Endothelial cell of umbilical vein (primary cell): ENCODE data around the gene PTOV1.

Experiments used
- POLR2A ChIP-seq: IDR thresholded peaks from 2 replicates; pipeline ENCODE4 v1.6.1; 2012; ENCODE audit warnings: low read depth, mild to moderate bottlenecking, control low read depth, low read length
- POLR2AphosphoS5 ChIP-seq: IDR thresholded peaks from 2 replicates; pipeline ENCODE4 v1.6.1; 2012; ENCODE audit warnings: low read depth, mild to moderate bottlenecking, control low read depth, low read length, moderate library complexity; ENCODE audit not compliant: insufficient read depth
- TF ChIP-seq, protein P1 (sequence below), 2 donors: IDR thresholded peaks; 1 replicate in 1 of 2; 2 replicates in 1 of 2; pipeline ENCODE4 v1.5.1; 2011; ENCODE audit warnings: low read length in 2 of 2, mild to moderate bottlenecking in 2 of 2, moderate library complexity in 2 of 2, control low read depth in 1 of 2, inconsistent platforms in 1 of 2, low read depth in 1 of 2; ENCODE audit not compliant: insufficient read depth in 1 of 2; ENCODE audit errors: extremely low read depth in 1 of 2
- TF ChIP-seq, protein P2 (sequence below): IDR thresholded peaks from 2 replicates; pipeline ENCODE4 v1.6.1; 2011; ENCODE audit not compliant: insufficient read depth, insufficient read length

DNA sequence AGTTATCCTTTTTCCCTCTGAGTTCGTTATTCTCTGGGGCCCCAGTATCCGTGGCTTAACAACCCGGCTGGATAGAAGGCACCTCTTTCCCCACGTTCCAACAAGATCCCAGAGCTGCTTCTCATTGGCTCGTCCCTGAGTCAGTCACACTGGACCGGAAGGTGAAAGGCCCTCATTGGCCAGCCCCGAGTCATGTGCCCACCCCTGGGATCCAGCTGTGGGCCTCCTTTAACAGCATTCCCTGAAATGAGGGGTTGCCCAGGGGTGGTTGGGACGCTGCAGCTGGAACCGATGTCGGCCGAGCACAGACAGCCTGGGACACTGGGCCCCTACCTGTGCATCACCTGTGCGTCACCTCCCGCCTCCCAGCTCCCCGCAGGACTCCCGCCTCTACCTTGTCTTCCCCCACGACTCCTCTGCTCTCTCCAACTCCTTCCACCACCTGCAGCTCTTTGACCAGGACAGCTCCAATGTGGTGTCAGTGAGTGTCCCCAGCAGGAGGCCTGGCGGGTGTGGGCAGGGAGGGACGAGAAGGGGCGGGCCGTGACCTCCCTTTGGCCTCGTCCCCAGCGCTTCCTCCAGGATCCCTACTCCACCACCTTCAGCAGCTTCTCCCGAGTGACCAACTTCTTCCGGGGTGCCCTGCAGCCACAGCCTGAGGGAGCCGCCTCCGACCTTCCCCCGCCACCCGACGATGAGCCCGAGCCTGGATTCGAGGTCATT, 30.9 kb downstream of the PTOV1 start:
- TF ChIP-seq POLR2AphosphoS5: no peak
- TF ChIP-seq, protein P1, sequence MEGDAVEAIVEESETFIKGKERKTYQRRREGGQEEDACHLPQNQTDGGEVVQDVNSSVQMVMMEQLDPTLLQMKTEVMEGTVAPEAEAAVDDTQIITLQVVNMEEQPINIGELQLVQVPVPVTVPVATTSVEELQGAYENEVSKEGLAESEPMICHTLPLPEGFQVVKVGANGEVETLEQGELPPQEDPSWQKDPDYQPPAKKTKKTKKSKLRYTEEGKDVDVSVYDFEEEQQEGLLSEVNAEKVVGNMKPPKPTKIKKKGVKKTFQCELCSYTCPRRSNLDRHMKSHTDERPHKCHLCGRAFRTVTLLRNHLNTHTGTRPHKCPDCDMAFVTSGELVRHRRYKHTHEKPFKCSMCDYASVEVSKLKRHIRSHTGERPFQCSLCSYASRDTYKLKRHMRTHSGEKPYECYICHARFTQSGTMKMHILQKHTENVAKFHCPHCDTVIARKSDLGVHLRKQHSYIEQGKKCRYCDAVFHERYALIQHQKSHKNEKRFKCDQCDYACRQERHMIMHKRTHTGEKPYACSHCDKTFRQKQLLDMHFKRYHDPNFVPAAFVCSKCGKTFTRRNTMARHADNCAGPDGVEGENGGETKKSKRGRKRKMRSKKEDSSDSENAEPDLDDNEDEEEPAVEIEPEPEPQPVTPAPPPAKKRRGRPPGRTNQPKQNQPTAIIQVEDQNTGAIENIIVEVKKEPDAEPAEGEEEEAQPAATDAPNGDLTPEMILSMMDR (IDR thresholded peaks at IDR 0.05; ENCODE audit: extremely low read depth in 1 of 2, insufficient read depth in 1 of 2, low read depth in 1 of 2, low read length in 2 of 2): no peak
- TF ChIP-seq POLR2A: no peak
- TF ChIP-seq, protein P2, sequence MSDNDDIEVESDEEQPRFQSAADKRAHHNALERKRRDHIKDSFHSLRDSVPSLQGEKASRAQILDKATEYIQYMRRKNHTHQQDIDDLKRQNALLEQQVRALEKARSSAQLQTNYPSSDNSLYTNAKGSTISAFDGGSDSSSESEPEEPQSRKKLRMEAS: no peak
